Tibial nerve (tissue), 4 donors: ENCODE results near the gene PCED1B.

Experiments
- EP300 ChIP-seq, 2 donors: sonication (generic); formaldehyde crosslinking; IDR thresholded peaks; one replicate each; pipeline ENCODE4 v1.6.1; 2017; ENCODE audit warnings: antibody characterized with exemption in 2 of 2, mild to moderate bottlenecking in 1 of 2
- POLR2A ChIP-seq, 2 donors: fragments of 450-650 bp; IDR thresholded peaks; one replicate each; pipeline ENCODE4 v1.6.1; 2017; ENCODE audit warnings: antibody characterized with exemption in 2 of 2, mild to moderate bottlenecking in 2 of 2, moderate library complexity in 2 of 2
- TF ChIP-seq, protein P1 (sequence below), 5 experiments: fragments of 200-600 bp in 3 of 5; fragments of 450-650 bp in 2 of 5; sonication (generic) in 3 of 5; IDR thresholded peaks; one replicate each; pipeline ENCODE4 v1.5.1; 2016 to 2019; ENCODE audit warnings: antibody characterized with exemption in 5 of 5, mild to moderate bottlenecking in 3 of 5, moderate library complexity in 2 of 5

- TF ChIP-seq POLR2A (IDR thresholded peaks at IDR 0.05) (no peak), EP300 (IDR thresholded peaks at IDR 0.05) (no peak)
- TF ChIP-seq, protein P1, sequence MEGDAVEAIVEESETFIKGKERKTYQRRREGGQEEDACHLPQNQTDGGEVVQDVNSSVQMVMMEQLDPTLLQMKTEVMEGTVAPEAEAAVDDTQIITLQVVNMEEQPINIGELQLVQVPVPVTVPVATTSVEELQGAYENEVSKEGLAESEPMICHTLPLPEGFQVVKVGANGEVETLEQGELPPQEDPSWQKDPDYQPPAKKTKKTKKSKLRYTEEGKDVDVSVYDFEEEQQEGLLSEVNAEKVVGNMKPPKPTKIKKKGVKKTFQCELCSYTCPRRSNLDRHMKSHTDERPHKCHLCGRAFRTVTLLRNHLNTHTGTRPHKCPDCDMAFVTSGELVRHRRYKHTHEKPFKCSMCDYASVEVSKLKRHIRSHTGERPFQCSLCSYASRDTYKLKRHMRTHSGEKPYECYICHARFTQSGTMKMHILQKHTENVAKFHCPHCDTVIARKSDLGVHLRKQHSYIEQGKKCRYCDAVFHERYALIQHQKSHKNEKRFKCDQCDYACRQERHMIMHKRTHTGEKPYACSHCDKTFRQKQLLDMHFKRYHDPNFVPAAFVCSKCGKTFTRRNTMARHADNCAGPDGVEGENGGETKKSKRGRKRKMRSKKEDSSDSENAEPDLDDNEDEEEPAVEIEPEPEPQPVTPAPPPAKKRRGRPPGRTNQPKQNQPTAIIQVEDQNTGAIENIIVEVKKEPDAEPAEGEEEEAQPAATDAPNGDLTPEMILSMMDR (IDR thresholded peaks at IDR 0.05), result no peak
These were observed 7.8 kb downstream of the PCED1B start for GRCh38 chr12:47087088-47087688.
